Spinal cord (tissue), 10 donors: ENCODE results near the gene TCIRG1. TPM values are rescaled to one million over a fixed set of nuclear protein-coding genes. Genes with fewer than 3 reads are reported as not detected.
A peak's percentile ranks its signal among the peaks of the same experiment; 100 is the strongest.

Source experiments
- DNase-seq, 6 donors: peaks; one replicate each; pipeline versions ENCODE4 v3.0.0 to v3.0.0-alpha.2; 2013 to 2015; ENCODE audit warnings: low spot score in 6 of 6, low read depth in 4 of 6
- H3K27ac ChIP-seq: one replicate; pipeline ENCODE4 v1.5.1; 2013; ENCODE audit warnings: low read depth, low read length, control low read depth
- H3K27me3 ChIP-seq: one replicate; pipeline ENCODE4 v1.6.1; 2013; ENCODE audit warnings: low read length; ENCODE audit not compliant: control insufficient read depth, insufficient read depth
- H3K36me3 ChIP-seq: one replicate; pipeline ENCODE4 v1.6.1; 2013; ENCODE audit warnings: low read length; ENCODE audit not compliant: control insufficient read depth, insufficient read depth
- H3K4me1 ChIP-seq: one replicate; pipeline ENCODE4 v1.6.1; 2013; ENCODE audit warnings: low read length; ENCODE audit not compliant: control insufficient read depth, insufficient read depth
- H3K4me3 ChIP-seq: one replicate; pipeline ENCODE4 v1.5.1; 2013; ENCODE audit warnings: low read depth, low read length, control low read depth
- H3K9me3 ChIP-seq: one replicate; pipeline ENCODE4 v1.6.1; 2013; ENCODE audit warnings: low read length; ENCODE audit not compliant: control insufficient read depth, insufficient read depth
- WGBS: methylation state at CpG from one replicate; pipeline ENCODE4 v1.1.5; 2013; ENCODE audit warnings: missing lambda C conversion rate; ENCODE audit not compliant: insufficient coverage; 5-methylcytosine and 5-hydroxymethylcytosine counted together
- polyA plus RNA-seq, 2 donors: library from polyadenylated mRNA; unstranded; fragments of 120-200 nt; gene quantifications; one replicate each; pipeline ENCODE4 v1.2.1, GENCODE V29; 2013; ENCODE audit not compliant: insufficient read length in 2 of 2
- total RNA-seq, 2 donors: library from RNA; depleted of rRNA in 1 of 2; stranded (reverse); fragments of 120-200 nt in 1 of 2; fragments of >200 nt in 1 of 2; gene quantifications; one replicate each; pipeline versions ENCODE4 v1.2.3 to v1.2.4, GENCODE V29; 2013 to 2014
- donor health status: healthy.

The TCIRG1 gene
- total and polyA plus RNA-seq, 4 donors: 9.1 to 33.5 (median 17.6) TPM

GRCh38 chr11:68004551-68005335 lies 34.1 kb upstream of the TCIRG1 start:
- Histone ChIP-seq H3K9me3 (no peaks in the 10 kb centered on the region), H3K27ac (no peak overlapping the region), H3K4me1 (peaks cover 41% of the 10 kb centered on the region), H3K4me3 (no peak overlapping the region), H3K36me3 (peaks cover 3% of the 10 kb centered on the region), H3K27me3 (peaks cover 7% of the 10 kb centered on the region)
- DNase-seq: no peak
- WGBS: 79% methylated on average over 9 of the region's 14 CpGs

GRCh38 chr11:68006606-68007166 lies 32.1 kb upstream of the TCIRG1 start:
- Histone ChIP-seq H3K27me3 (peaks cover 5% of the 10 kb centered on the region), H3K36me3 (peaks cover 3% of the 10 kb centered on the region), H3K9me3 (no peaks in the 10 kb centered on the region), H3K27ac (no peak overlapping the region), H3K4me3 (no peak overlapping the region), H3K4me1 (peaks cover 60% of the 10 kb centered on the region)
- 96% methylated on average over 7 of the region's 7 CpGs for WGBS
- DNase-seq: no peak

GRCh38 chr11:68007498-68008380 lies 31.1 kb upstream of the TCIRG1 start:
- Histone ChIP-seq H3K4me1 (peaks cover 68% of the 10 kb centered on the region), H3K27ac (no peak overlapping the region), H3K4me3 (no peak overlapping the region), H3K36me3 (peaks cover 3% of the 10 kb centered on the region), H3K9me3 (no peaks in the 10 kb centered on the region), H3K27me3 (peaks cover 2% of the 10 kb centered on the region)
- DNase-seq: no peak
- WGBS: 85% methylated on average over 16 of the region's 16 CpGs

GRCh38 chr11:68008381-68009337 lies 30.2 kb upstream of the TCIRG1 start:
- Histone ChIP-seq H3K4me3 (no peak overlapping the region), H3K4me1 (peaks cover 70% of the 10 kb centered on the region)

GRCh38 chr11:68009391-68010089 lies 29.3 kb upstream of the TCIRG1 start:
- Histone ChIP-seq H3K27me3 (no peaks in the 10 kb centered on the region), H3K4me1 (peaks cover 73% of the 10 kb centered on the region), H3K9me3 (no peaks in the 10 kb centered on the region), H3K27ac (peak overlapping the region; percentile 64), H3K4me3 (no peak overlapping the region), H3K36me3 (peaks cover 5% of the 10 kb centered on the region)
- peak in 1 of 6 donors; percentile 32 for DNase-seq
- WGBS: 71% methylated on average over 7 of the region's 12 CpGs

More at GRCh38 chr11:68008381-68009337, 30.2 kb upstream of the TCIRG1 start:
- WGBS: 80% methylated on average over 20 of the region's 27 CpGs
- peak in 2 of 6 donors; percentile 35 to 48 for DNase-seq
- Histone ChIP-seq H3K27ac (no peak overlapping the region), H3K36me3 (peaks cover 3% of the 10 kb centered on the region), H3K27me3 (no peaks in the 10 kb centered on the region), H3K9me3 (no peaks in the 10 kb centered on the region)

GRCh38 chr11:68010090-68011041 lies 28.5 kb upstream of the TCIRG1 start, which contains the start of gene ALDH3B1:
ALDH3B1 (plus strand) TSS chr11:68010327; CDS start chr11:68015298, 4,971 bp downstream.
- Histone ChIP-seq H3K36me3 (peaks cover 5% of the 10 kb centered on the region), H3K9me3 (no peaks in the 10 kb centered on the region), H3K27me3 (no peaks in the 10 kb centered on the region), H3K27ac (peak within 1 kb of the TSS; percentile 64), H3K4me1 (peaks cover 78% of the 10 kb centered on the region), H3K4me3 (no peak within 1 kb of the TSS)
- DNase-seq: peak; percentile 38 to 87 (median 64)
- WGBS: 19% methylated on average over 32 of the region's 33 CpGs

GRCh38 chr11:68011051-68011943 lies 27.5 kb upstream of the TCIRG1 start:
- Histone ChIP-seq H3K9me3 (no peaks in the 10 kb centered on the region), H3K27ac (peak overlapping the region; percentile 64), H3K36me3 (peaks cover 5% of the 10 kb centered on the region), H3K4me3 (no peak overlapping the region), H3K4me1 (peaks cover 81% of the 10 kb centered on the region), H3K27me3 (no peaks in the 10 kb centered on the region)
- WGBS: 69% methylated on average over 14 of the region's 16 CpGs
- no peak for DNase-seq
